Neuronal stem cell (in vitro differentiated cells): Measurements from ENCODE around the gene ANKS1A.
A peak's percentile ranks its signal among the peaks of the same experiment; 100 is the strongest.

Experiments
- DNase-seq: peaks from one replicate; pipeline ENCODE4 v3.0.0-alpha.2; 2013; ENCODE audit warnings: low spot score
- H2AFZ ChIP-seq: one replicate; pipeline ENCODE4 v1.6.1; 2013; ENCODE audit warnings: mild to moderate bottlenecking, low read length, inconsistent platforms
- H2AK5ac ChIP-seq: 2 replicates; pipeline ENCODE4 v1.6.1; 2013; ENCODE audit warnings: low read depth, mild to moderate bottlenecking, inconsistent platforms, low read length, moderate library complexity, mixed read lengths
- H2BK120ac ChIP-seq: 2 replicates; pipeline ENCODE4 v1.6.1; 2013; ENCODE audit warnings: low read depth, mild to moderate bottlenecking, inconsistent platforms, low read length, moderate library complexity, mixed read lengths
- H2BK12ac ChIP-seq: one replicate; pipeline ENCODE4 v1.6.1; 2013; ENCODE audit warnings: low read length, inconsistent platforms
- H2BK15ac ChIP-seq: 2 replicates; pipeline ENCODE4 v1.6.1; 2013; ENCODE audit warnings: mild to moderate bottlenecking, low read length, inconsistent platforms, mixed read lengths
- H2BK5ac ChIP-seq: one replicate; pipeline ENCODE4 v1.6.1; 2013; ENCODE audit warnings: inconsistent platforms, mild to moderate bottlenecking, low read length, moderate library complexity
- H3K14ac ChIP-seq: one replicate; pipeline ENCODE4 v1.6.1; 2013; ENCODE audit warnings: low read length, inconsistent platforms
- H3K18ac ChIP-seq: 2 replicates; pipeline ENCODE4 v1.6.1; 2013; ENCODE audit warnings: low read length, inconsistent platforms
- H3K23ac ChIP-seq: 2 replicates; pipeline ENCODE4 v1.6.1; 2013; ENCODE audit warnings: low read depth, mild to moderate bottlenecking, mixed read lengths, low read length, inconsistent platforms; ENCODE audit not compliant: poor library complexity
- H3K27ac ChIP-seq: replicated peaks from 3 replicates; pipeline ENCODE4 v1.5.1; 2013; ENCODE audit warnings: low read length, inconsistent platforms
- H3K27me3 ChIP-seq, 3 experiments: 2 replicates each; pipeline ENCODE4 v1.6.1; 2013; ENCODE audit warnings: low read length in 3 of 3, mild to moderate bottlenecking in 2 of 3, inconsistent platforms in 1 of 3, low read depth in 1 of 3, mixed read lengths in 1 of 3, moderate library complexity in 1 of 3; ENCODE audit not compliant: control insufficient read depth in 3 of 3, insufficient read depth in 3 of 3
- H3K36me3 ChIP-seq, 2 donors: replicated peaks in 1 of 2; 2 replicates each; pipeline ENCODE4 v1.6.1; 2013; ENCODE audit warnings: low read length in 2 of 2; ENCODE audit not compliant: control insufficient read depth in 2 of 2, insufficient read depth in 2 of 2
- H3K4ac ChIP-seq: 2 replicates; pipeline ENCODE4 v1.6.1; 2013; ENCODE audit warnings: inconsistent platforms, mild to moderate bottlenecking, low read length, moderate library complexity
- H3K4me1 ChIP-seq, 2 donors: 1 replicate in 1 of 2; 2 replicates in 1 of 2; pipeline ENCODE4 v1.6.1; 2013; ENCODE audit warnings: low read length in 2 of 2, low read depth in 1 of 2; ENCODE audit not compliant: control insufficient read depth in 2 of 2, insufficient read depth in 1 of 2
- H3K4me2 ChIP-seq: one replicate; pipeline ENCODE4 v1.6.1; 2013; ENCODE audit warnings: mild to moderate bottlenecking, low read length, inconsistent platforms; ENCODE audit not compliant: insufficient read depth, poor library complexity, severe bottlenecking
- H3K4me3 ChIP-seq, 2 donors: 2 replicates each; pipeline ENCODE4 v1.5.1; 2013; ENCODE audit warnings: low read length in 2 of 2, mild to moderate bottlenecking in 2 of 2, inconsistent platforms in 1 of 2, moderate library complexity in 1 of 2
- H3K79me1 ChIP-seq: one replicate; pipeline ENCODE4 v1.6.1; 2013; ENCODE audit warnings: low read depth, mild to moderate bottlenecking, inconsistent platforms, low read length, moderate library complexity
- H3K9ac ChIP-seq: one replicate; pipeline ENCODE4 v1.6.1; 2013; ENCODE audit warnings: mild to moderate bottlenecking, low read depth, low read length, inconsistent platforms; ENCODE audit not compliant: poor library complexity
- H3K9me3 ChIP-seq, 2 donors: replicated peaks in 1 of 2; 2 replicates each; pipeline versions ENCODE3 to v1.6.1; 2013; ENCODE audit warnings: low read length in 2 of 2, mild to moderate bottlenecking in 2 of 2, inconsistent platforms in 1 of 2, low read depth in 1 of 2, mixed read lengths in 1 of 2, moderate library complexity in 1 of 2; ENCODE audit not compliant: control insufficient read depth in 2 of 2, insufficient read depth in 1 of 2
- H4K8ac ChIP-seq: one replicate; pipeline ENCODE4 v1.6.1; 2013; ENCODE audit warnings: low read depth, mild to moderate bottlenecking, inconsistent platforms, low read length, moderate library complexity
- H4K91ac ChIP-seq: one replicate; pipeline ENCODE4 v1.6.1; 2013; ENCODE audit warnings: low read length, low read depth, mild to moderate bottlenecking, inconsistent platforms; ENCODE audit not compliant: poor library complexity
- WGBS, 2 donors: extraction: QIAGEN DNeasy Blood & Tissue Kit; methylation state at CpG; one replicate each; pipeline ENCODE4 v1.1.7; 2013; ENCODE audit warnings: missing lambda C conversion rate in 2 of 2, mixed read lengths in 1 of 2; ENCODE audit not compliant: insufficient read length in 2 of 2, insufficient replicate concordance in 1 of 2; ENCODE audit errors: extremely low coverage in 2 of 2; 5-methylcytosine and 5-hydroxymethylcytosine counted together

ANKS1A gene

DNA sequence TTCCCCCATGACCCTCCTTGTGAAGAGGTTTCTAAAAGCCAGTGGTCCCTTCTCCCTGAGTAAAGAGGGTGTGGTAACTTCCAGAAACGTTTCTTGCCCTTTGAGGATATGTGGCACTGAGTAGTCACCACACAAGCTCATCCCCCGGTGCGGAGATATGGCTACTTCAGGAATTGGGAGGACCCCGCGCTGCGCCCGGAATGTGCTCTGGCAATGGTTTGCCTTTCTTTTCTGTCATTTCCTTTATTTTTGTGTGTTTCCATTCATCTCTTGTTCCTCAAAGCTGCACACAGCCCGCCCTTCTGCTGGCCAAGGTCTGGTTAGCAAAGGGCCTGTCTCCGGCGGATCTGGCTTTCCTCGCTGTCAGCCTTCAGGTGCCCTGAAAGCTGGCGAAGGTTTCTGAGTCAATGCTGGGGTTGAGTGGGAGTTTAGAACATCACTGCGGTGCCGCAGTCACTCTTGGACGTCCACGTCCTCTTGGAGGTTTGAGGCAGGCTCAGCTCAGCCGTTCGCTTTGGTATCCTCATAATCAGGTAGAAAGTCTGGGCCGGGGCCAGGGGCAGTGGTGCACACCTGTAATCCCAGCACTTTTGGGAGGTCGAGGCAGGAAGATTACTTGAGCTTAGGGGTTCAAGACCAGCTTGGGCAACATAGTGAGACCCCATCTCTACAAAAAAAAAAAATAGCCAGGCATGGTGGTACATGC lies 184.9 kb downstream of the ANKS1A start:
- Histone ChIP-seq H3K79me1 (no peaks in the 10 kb centered on the region), H3K14ac (no peak overlapping the region), H4K91ac (no peak overlapping the region), H3K27ac (no peak overlapping the region), H2AFZ (no peak overlapping the region), H3K4me2 (no peak overlapping the region), H3K18ac (no peak overlapping the region), H3K4ac (no peak overlapping the region), H3K4me3 (no peak overlapping the region), H3K27me3 (no peaks in the 10 kb centered on the region), H3K9me3 (no peaks in the 10 kb centered on the region), H3K9ac (no peak overlapping the region), H2BK15ac (no peak overlapping the region), H4K8ac (no peak overlapping the region), H3K23ac (no peak overlapping the region), H2BK120ac (no peak overlapping the region), H2BK12ac (no peak overlapping the region), H3K4me1 (peaks cover 0 to 5% of the 10 kb centered on the region in 2 donors), H2BK5ac (no peak overlapping the region), H3K36me3 (peaks cover 9 to 10% of the 10 kb centered on the region in 2 donors), H2AK5ac (no peak overlapping the region)
- no CpG with 5 or more reads among the region's 20 CpGs for WGBS, 2 donors
- DNase-seq = no peak

DNA sequence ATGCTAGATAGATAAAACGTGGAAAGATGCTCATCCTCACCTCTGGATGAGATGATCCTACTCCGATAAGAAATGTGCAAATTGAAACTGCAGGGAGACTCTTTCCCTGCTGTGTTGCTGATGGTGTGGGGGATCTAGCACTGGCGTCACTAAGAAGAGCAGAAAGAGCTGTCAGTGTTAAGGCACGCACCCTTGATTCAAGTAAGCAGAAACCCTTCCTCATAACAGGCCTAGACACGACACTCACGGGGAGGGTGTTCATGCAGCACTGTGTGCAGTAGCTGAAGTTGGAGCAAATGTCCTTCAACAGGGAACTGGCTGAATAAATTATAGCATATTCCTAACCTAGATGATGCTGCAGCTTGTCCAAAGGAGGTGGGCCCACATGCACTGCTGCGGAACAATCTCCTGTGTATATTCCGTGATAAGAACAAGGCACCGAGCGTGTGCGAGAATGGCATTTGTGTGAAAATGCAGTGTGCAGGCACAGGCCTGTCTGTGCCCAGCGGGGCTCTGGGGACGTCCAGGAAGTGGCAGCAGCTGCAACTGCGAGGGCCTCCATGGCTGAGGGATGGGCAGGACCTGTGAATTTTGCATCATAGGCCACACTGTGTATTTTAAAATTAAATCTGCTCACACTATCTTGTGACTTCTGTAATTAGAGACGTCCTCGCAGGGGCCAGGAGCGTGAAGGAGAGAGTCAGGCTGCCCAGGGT lies 188.1 kb downstream of the ANKS1A start:
- peaks cover 1 to 3% of the 10 kb centered on the region in 2 donors for H3K4me1 ChIP-seq

DNA sequence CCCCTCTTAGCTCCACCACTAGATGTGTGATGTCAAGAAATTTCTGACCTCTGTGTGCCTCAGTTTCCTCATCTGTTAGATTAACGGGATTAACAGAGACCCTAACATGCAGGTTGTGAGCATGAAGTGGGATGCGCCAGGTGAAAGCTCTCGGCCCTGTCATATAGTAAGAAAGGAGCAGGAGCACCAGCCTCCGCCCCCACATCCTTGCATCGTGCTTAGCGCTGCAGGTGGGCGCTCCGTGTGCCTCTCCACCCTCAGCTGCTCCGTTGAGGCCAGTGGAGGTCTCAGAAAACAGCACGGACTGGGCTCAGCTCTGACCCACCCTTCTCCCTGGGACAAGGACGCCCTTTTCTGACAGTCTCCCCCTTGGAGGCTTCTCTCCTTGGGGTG lies 188.7 kb downstream of the ANKS1A start:
- no peak overlapping the region for H3K27ac ChIP-seq
- no peak overlapping the region for H3K9ac ChIP-seq
- H3K18ac ChIP-seq = no peak overlapping the region
- no peak overlapping the region for H2AK5ac ChIP-seq
- no peak overlapping the region for H3K14ac ChIP-seq
- peaks cover 1 to 8% of the 10 kb centered on the region in 2 donors for H3K4me1 ChIP-seq
- H3K9me3 ChIP-seq = no peaks in the 10 kb centered on the region
- no peaks in the 10 kb centered on the region for H3K27me3 ChIP-seq
- H2BK15ac ChIP-seq = no peak overlapping the region
- no peak overlapping the region for H2BK5ac ChIP-seq
- H2BK12ac ChIP-seq = no peak overlapping the region
- peaks cover 5% of the 10 kb centered on the region for H3K79me1 ChIP-seq
- H3K23ac ChIP-seq = no peak overlapping the region
- peaks cover 16 to 33% of the 10 kb centered on the region in 2 donors for H3K36me3 ChIP-seq
- H4K8ac ChIP-seq = no peak overlapping the region
- no peak overlapping the region for H2BK120ac ChIP-seq
- no peak for DNase-seq
- WGBS, 2 donors = no CpG with 5 or more reads among the region's 11 CpGs
- no peak overlapping the region for H3K4me2 ChIP-seq
- no peak overlapping the region for H2AFZ ChIP-seq
- no peak overlapping the region for H4K91ac ChIP-seq
- H3K4me3 ChIP-seq = no peak overlapping the region
- no peak overlapping the region for H3K4ac ChIP-seq

More for the DNA sequence above, 188.1 kb downstream of the ANKS1A start:
- no peak overlapping the region for H3K4me3 ChIP-seq
- H2AFZ ChIP-seq = no peak overlapping the region
- no peak overlapping the region for H3K9ac ChIP-seq
- peaks cover 19 to 32% of the 10 kb centered on the region in 2 donors for H3K36me3 ChIP-seq
- H3K27me3 ChIP-seq = no peaks in the 10 kb centered on the region
- no peak overlapping the region for H4K8ac ChIP-seq
- H2BK12ac ChIP-seq = no peak overlapping the region
- peaks cover 2% of the 10 kb centered on the region for H3K79me1 ChIP-seq
- no peak for DNase-seq
- H2AK5ac ChIP-seq = no peak overlapping the region
- H3K14ac ChIP-seq = peak overlapping the region; percentile 38
- no peak overlapping the region for H2BK15ac ChIP-seq
- H2BK5ac ChIP-seq = no peak overlapping the region
- no CpG with 5 or more reads among the region's 17 CpGs for WGBS, 2 donors
- no peak overlapping the region for H3K18ac ChIP-seq
- no peaks in the 10 kb centered on the region for H3K9me3 ChIP-seq
- no peak overlapping the region for H3K23ac ChIP-seq
- H4K91ac ChIP-seq = no peak overlapping the region
- H3K27ac ChIP-seq = no peak overlapping the region
- no peak overlapping the region for H3K4me2 ChIP-seq
- no peak overlapping the region for H2BK120ac ChIP-seq
- H3K4ac ChIP-seq = no peak overlapping the region

DNA sequence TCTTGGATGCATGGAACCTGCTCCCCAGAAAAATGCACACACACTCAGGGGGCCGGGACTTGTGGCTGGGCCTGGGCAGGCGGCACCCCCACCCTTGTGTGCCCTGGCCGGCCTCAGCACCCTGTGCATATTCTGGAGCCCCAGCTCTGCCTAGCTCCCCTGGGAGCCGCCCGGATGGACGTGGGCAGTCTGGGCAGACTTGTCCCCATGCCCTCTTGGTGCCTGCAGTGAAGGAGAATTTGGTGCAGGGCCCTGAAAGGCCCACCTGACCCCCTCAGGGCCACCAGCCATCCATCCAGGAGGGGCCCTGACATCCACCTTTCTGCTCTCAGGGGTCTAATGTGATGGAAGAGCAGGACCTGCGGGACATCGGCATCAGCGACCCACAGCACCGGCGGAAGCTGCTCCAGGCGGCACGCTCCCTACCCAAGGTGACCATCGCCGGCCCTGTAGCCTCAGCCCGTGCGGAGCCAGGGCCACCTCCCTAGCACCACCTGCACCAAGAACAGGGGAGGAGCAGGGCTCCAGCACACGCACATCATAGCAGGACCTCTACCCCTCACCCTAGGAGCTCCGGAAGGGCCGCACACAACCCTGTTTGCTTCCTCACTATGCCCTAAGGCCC lies 189.3 kb downstream of the ANKS1A start:
- no peak for DNase-seq
- WGBS, 2 donors = no CpG with 5 or more reads among the region's 20 CpGs

More for the DNA sequence above, 189.3 kb downstream of the ANKS1A start:
- no peak overlapping the region for H2AFZ ChIP-seq
- no peak overlapping the region for H3K27ac ChIP-seq
- no peaks in the 10 kb centered on the region for H3K27me3 ChIP-seq
- H3K79me1 ChIP-seq = peaks cover 5% of the 10 kb centered on the region
- no peaks in the 10 kb centered on the region for H3K9me3 ChIP-seq
- H4K8ac ChIP-seq = no peak overlapping the region
- peak overlapping the region in 1 of 2 donors; percentile 58 for H3K4me3 ChIP-seq
- no peak overlapping the region for H3K14ac ChIP-seq
- H3K9ac ChIP-seq = peak overlapping the region; percentile 44
- no peak overlapping the region for H2AK5ac ChIP-seq
- no peak overlapping the region for H2BK15ac ChIP-seq
- no peak overlapping the region for H3K4me2 ChIP-seq
- H3K18ac ChIP-seq = no peak overlapping the region
- H2BK5ac ChIP-seq = peak overlapping the region; percentile 95
- peak overlapping the region; percentile 73 for H3K23ac ChIP-seq
- no peak overlapping the region for H4K91ac ChIP-seq
- no peak overlapping the region for H2BK12ac ChIP-seq
- no peak overlapping the region for H2BK120ac ChIP-seq
- no peak overlapping the region for H3K4ac ChIP-seq
- peaks cover 1 to 8% of the 10 kb centered on the region in 2 donors for H3K4me1 ChIP-seq
- peaks cover 21 to 40% of the 10 kb centered on the region in 2 donors for H3K36me3 ChIP-seq
